Muscle of arm (tissue), 14 donors: ENCODE data around the gene CADM2. TPM values are rescaled to one million over a fixed set of nuclear protein-coding genes. Genes with fewer than 3 reads are reported as not detected.
"Not testable (repeated sequence)": the region's sequence is repeated elsewhere in the genome, so short reads cannot be mapped to it uniquely, and the experiment has no call there.

Source experiments
- DNase-seq: peaks from one replicate; pipeline ENCODE4 v3.0.0-alpha.2; 2013
- long read RNA-seq, 11 donors: transcript quantifications; one replicate each; lab custom pipeline, GENCODE V29; 2026
- polyA plus RNA-seq, 12 donors: library from polyadenylated mRNA; unstranded; fragments of 120-200 nt; gene quantifications; one replicate each; pipeline ENCODE4 v1.2.1, GENCODE V29; 2013; ENCODE audit not compliant: insufficient read length in 12 of 12

The CADM2 gene
- polyA plus RNA-seq: 10 to 100 TPM in 1 of 12 donors, 1 to 10 TPM in 10, not detected in 1; 2.3 to 28.5 (median 5.5) TPM
- long read RNA-seq, donor 1: 0 reads
- long read RNA-seq, donor 2: 0 reads
- long read RNA-seq, donor 3: 0 reads
- long read RNA-seq, donor 4: 0 reads
- long read RNA-seq, donor 5: 0 reads
- long read RNA-seq, donor 6: 0 reads
- long read RNA-seq, donor 7: 0 reads
- long read RNA-seq, donor 8: 0 reads
- long read RNA-seq, donor 9, partial matches to known transcripts: 0 of 1 reads
- long read RNA-seq, donor 9, other reads (novel, unspliced or antisense): 0 of 1 reads
- long read RNA-seq, donor 10, partial matches to known transcripts: 0 of 1 reads
- long read RNA-seq, donor 10, other reads (novel, unspliced or antisense): 0 of 1 reads
- long read RNA-seq, donor 11: 0 reads

DNA sequence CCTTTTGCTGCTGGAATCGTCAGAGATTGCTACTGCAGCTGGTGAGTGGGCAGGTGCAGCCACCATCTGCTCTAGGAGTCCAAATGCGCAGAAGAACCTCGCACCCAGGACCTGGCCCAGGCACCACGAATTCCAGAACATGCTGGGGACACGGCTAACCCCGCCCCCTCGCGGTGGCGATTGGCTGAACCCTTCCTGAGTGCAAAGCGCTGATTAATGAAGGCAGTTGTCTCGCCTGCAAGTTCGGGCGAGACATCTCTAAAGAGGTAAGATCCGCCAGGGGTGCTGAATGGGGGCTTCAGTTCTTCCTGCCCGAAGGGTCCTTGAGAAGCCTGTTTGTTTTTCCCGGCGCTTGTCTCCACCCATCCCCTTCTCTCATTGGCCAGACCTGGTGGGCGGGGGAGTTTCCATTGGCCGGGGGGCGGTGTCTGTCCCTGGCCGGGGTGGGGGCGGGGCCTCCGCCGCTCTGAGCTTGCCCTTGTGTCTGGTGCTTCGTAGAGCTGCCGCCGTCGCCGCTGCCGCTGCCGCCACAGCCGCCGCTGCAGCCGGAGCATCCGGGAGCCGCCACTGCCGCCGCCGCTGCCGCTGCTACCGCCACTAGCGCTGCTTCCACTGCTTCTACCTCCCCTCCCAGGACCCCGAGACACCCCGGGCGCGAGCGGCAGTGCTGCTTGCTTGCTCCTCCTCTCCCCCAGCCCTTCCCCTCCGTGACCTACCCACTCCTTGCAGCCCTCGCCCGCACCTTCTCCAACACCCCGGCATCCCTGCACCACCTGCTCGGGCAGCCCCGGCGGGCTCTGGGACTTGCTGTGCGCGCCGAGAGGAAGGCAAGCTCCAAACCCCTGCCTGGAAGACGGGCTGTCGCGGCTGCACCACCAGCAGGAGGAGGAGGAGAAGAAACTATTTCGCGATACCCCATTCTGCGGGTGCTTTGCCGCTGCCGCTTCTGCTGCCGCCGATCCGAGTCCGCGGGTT, at the start of gene CADM2:
Gene CADM2, plus strand, starts transcription at position 495 of the 975 bp plus-strand sequence.
- peak; percentile 87 for DNase-seq

GRCh38 chr3:84918592-84918991, 40.2 kb upstream of the CADM2 start:
- DNase-seq: not testable (repeated sequence)

GRCh38 chr3:84922682-84923081, 36.1 kb upstream of the CADM2 start:
- no peak for DNase-seq

GRCh38 chr3:84925571-84925970, 33.2 kb upstream of the CADM2 start:
- DNase-seq: no peak

DNA sequence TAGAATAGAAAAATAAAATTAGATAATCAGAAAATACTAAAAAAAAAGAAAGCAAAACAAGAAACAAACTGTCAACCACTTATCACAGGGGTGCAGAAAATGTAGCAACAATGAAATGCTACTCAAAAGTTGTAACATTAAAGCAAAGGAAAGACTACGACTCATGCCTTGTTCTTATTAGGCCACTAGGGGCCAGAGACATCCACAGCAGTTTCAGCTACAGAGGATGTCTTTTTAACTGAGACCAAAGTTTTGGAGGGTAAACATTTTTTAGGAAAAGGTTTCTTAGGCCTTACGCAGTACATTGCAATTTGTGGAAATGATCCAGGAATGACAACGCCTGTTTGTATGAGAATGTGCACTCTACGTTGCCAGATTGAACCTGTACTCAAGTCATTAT, 15.4 kb upstream of the CADM2 start:
- DNase-seq: no peak

DNA sequence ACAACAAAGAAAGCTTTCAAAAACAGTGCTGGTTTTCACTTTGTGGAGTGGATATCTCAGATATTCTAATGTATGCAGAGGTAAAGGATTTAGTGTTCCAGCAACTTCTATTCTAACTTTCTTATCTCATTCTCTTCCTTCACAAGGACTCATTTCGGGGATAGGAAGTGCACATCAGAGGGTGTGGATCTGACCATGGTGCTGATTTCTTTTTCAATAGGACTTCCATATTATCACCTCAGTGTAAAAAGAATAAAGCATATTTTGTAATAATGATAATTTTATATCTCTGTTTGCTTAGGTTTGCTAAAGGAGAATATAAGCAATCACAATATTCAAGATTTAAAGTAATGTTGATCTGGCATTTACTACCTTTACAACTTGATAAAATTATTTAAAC, 12.5 kb upstream of the CADM2 start:
- no peak for DNase-seq

- DNase-seq: no peak
Measured at GRCh38 chr3:84959470-84960271, 882 bp downstream of the CADM2 start.

DNA sequence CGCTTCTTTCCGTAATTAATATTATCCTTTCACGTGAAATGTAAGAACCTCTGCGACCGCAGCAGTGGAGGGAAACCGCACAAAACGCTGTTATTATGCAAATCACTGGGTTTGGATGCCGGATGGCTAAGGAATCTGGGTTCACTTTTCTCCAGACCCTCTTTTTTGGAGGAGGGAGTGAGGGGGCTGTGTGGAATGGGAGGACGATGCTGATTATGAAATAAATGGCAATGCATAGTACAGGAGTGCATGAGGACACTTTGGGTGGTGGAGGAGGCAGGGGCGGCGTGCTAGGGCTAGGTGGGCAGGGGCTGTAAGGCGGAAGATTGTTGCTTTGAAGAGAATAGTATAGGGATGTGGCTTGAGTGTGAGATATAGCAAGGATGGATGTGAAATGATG, 1.8 kb downstream of the CADM2 start:
- DNase-seq: no peak

DNA sequence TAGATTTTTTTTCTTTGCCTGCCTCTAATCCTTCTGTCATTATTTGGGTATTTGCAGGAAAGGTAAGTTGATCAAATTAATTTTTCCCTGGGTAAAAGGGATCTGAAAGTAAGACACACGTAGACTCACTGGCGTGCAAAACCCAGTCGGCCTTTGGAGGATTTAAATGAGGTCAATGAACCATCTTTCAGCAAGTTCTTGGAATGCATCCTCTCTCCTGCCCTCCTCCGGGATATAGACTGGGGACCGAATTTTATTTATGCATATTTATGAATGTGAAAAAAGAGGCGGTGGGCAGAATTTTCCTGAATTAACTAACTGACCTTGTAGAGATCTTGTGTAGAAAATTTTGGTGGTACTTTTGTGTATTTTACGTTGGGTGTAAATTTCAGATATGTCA, 2.2 kb downstream of the CADM2 start:
- DNase-seq: no peak

- no peak for DNase-seq
Measured at GRCh38 chr3:84961521-84962255, 2.9 kb downstream of the CADM2 start.

GRCh38 chr3:84962415-84962814, 3.6 kb downstream of the CADM2 start:
- no peak for DNase-seq

DNA sequence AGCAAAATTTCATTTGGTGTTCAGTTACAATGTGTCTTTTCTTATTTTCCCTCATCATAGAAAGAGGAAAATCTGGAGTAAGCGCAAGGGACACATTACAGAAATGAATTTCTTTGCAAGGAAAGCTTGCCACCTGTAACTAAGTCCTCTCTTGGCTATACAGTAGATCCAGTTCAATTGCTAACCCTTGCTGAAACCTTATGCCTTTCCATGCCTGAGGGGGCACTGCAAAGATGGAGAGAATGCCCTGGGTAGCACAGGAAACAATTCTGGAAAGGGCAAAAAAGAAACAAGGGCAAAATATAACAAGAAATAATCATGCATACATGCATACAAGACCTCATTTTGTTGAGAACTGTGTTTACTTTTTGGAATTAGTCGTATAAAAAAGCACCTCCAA, 4.3 kb downstream of the CADM2 start:
- DNase-seq: no peak

- no peak for DNase-seq
Measured at GRCh38 chr3:84965141-84965540, 6.4 kb downstream of the CADM2 start.

- no peak for DNase-seq
Measured at GRCh38 chr3:84967767-84968581, 9.2 kb downstream of the CADM2 start.

- DNase-seq: no peak
Measured at GRCh38 chr3:84968701-84969235, 10.0 kb downstream of the CADM2 start.

DNA sequence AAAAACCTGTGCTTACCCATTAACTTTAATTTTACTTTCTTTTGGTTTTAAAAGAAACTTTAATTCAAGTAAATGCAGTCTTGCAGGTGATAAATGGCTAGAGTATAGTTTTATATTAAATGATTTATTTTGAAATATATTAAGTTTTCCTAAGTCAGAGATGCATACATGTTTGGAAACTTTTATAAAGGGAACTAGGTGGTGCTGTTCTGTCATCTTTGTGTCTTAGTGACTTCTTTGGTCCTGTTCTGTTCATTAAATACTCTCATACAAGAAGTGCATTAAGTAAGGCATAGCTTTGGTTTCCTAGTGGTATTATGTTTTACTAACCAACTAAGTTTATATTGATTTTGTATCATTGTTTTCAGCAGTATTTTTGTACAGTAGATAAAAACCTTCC, 15.6 kb downstream of the CADM2 start:
- no peak for DNase-seq

DNA sequence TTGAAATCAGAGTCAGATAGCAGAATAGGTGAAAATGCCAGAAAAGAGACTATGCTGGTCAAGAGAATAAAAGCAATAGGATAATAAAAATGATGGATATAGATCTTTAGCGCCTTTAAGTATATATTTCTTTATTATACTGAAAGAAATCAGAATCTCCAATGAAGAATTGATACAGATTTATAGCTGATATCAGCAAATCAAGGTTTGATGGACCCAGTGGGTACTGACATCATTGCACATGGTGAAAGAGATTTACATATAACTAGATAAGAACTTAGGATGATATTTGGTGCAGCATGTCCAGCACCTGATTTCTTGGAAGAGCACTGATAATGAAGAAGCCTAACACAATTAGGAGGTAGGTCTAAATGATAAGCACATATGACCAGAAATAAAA, 18.2 kb downstream of the CADM2 start:
- DNase-seq: no peak

GRCh38 chr3:84978843-84979242, 20.1 kb downstream of the CADM2 start:
- no peak for DNase-seq

DNA sequence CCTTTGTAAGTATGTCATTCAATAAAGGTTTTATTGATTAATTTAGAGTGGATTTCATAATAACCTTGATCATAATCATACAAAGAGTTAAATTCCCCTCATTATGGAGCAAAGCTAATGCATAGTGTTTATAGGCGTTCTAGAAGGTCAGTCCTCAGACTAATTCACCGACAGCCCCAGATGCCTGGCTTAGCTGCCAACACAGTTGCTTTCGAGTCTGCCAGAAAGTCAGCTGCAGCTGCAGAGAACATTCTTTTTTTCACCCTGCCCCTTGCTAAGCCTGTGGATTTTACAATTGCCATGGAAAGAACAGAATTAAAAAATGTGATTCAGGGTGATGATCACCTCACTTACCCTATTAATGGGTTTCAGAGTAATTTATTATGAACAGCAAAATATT, 21.2 kb downstream of the CADM2 start:
- peak; percentile 47 for DNase-seq

- DNase-seq: no peak
Measured at GRCh38 chr3:84980456-84980855, 21.7 kb downstream of the CADM2 start.
